Ishikawa (cell line): ENCODE results near the gene RASGRP1.

Experiments
- CEBPB ChIP-seq: IDR thresholded peaks from 2 replicates; pipeline ENCODE4 v1.6.1; 2012
- CREB1 ChIP-seq: IDR thresholded peaks from 2 replicates; pipeline ENCODE4 v1.6.1; 2012; ENCODE audit warnings: low read depth
- EGR1 ChIP-seq: IDR thresholded peaks from 2 replicates; pipeline ENCODE4 v1.6.1; 2012
- EP300 ChIP-seq: IDR thresholded peaks from 2 replicates; pipeline ENCODE4 v1.6.1; 2012; ENCODE audit warnings: borderline replicate concordance
- FOXM1 ChIP-seq: IDR thresholded peaks from 2 replicates; pipeline ENCODE4 v1.6.1; 2012; ENCODE audit warnings: low read depth, borderline replicate concordance
- MAX ChIP-seq: IDR thresholded peaks from 2 replicates; pipeline ENCODE4 v1.6.1; 2012
- NFIC ChIP-seq: IDR thresholded peaks from 2 replicates; pipeline ENCODE4 v1.6.1; 2012
- RAD21 ChIP-seq: IDR thresholded peaks from 2 replicates; pipeline ENCODE4 v1.6.1; 2012; ENCODE audit warnings: low read depth
- REST ChIP-seq: IDR thresholded peaks from 2 replicates; pipeline ENCODE4 v1.6.1; 2012; ENCODE audit warnings: low read depth, mild to moderate bottlenecking
- TAF1 ChIP-seq: IDR thresholded peaks from 2 replicates; pipeline ENCODE4 v1.6.1; 2012; ENCODE audit warnings: low read depth, mild to moderate bottlenecking
- TCF12 ChIP-seq: IDR thresholded peaks from 2 replicates; pipeline ENCODE4 v1.6.1; 2012; ENCODE audit warnings: low read depth
- TEAD4 ChIP-seq: IDR thresholded peaks from 2 replicates; pipeline ENCODE4 v1.6.1; 2012
- USF1 ChIP-seq: IDR thresholded peaks from 2 replicates; pipeline ENCODE4 v1.6.1; 2012
- YY1 ChIP-seq: IDR thresholded peaks from 2 replicates; pipeline ENCODE4 v1.6.1; 2012; ENCODE audit warnings: low read depth
- ZBTB7A ChIP-seq: IDR thresholded peaks from 2 replicates; pipeline ENCODE4 v1.6.1; 2012; ENCODE audit warnings: low read depth

The RASGRP1 gene

GRCh38 chr15:38525489-38525888 is 39.1 kb downstream of the RASGRP1 start:
- TF ChIP-seq REST: no peak
- TF ChIP-seq CEBPB: no peak
- no peak for TF ChIP-seq ZBTB7A
- TF ChIP-seq NFIC: no peak
- TF ChIP-seq FOXM1: no peak
- TF ChIP-seq TEAD4: no peak
- no peak for TF ChIP-seq MAX
- TF ChIP-seq TAF1: no peak
- TF ChIP-seq EGR1: no peak
- no peak for TF ChIP-seq EP300
- TF ChIP-seq TCF12: no peak
- TF ChIP-seq CREB1: no peak

GRCh38 chr15:38524156-38524555 is 40.5 kb downstream of the RASGRP1 start:
- TF ChIP-seq NFIC: no peak
- TF ChIP-seq TCF12: no peak
- no peak for TF ChIP-seq EP300
- TF ChIP-seq YY1: no peak
- TF ChIP-seq EGR1: no peak
- TF ChIP-seq USF1: no peak
- no peak for TF ChIP-seq TAF1
- no peak for TF ChIP-seq FOXM1
- no peak for TF ChIP-seq MAX
- no peak for TF ChIP-seq TEAD4
- no peak for TF ChIP-seq CEBPB
- TF ChIP-seq RAD21: no peak
- TF ChIP-seq CREB1: no peak
- TF ChIP-seq ZBTB7A: no peak
- TF ChIP-seq REST: no peak

GRCh38 chr15:38522922-38523321 is 41.7 kb downstream of the RASGRP1 start:
- no peak for TF ChIP-seq NFIC
- TF ChIP-seq EP300: no peak
- TF ChIP-seq TEAD4: no peak
- TF ChIP-seq TAF1: no peak
- no peak for TF ChIP-seq REST
- no peak for TF ChIP-seq USF1
- TF ChIP-seq TCF12: no peak
- no peak for TF ChIP-seq ZBTB7A
- TF ChIP-seq FOXM1: no peak
- TF ChIP-seq MAX: no peak

GRCh38 chr15:38521316-38521715 is 43.3 kb downstream of the RASGRP1 start:
- TF ChIP-seq NFIC (no peak), EGR1 (no peak), YY1 (no peak), ZBTB7A (no peak), TAF1 (no peak), TEAD4 (no peak), RAD21 (no peak), USF1 (no peak), CREB1 (no peak), MAX (no peak), REST (no peak), FOXM1 (no peak), CEBPB (no peak)
